RPMI8226 (cell line): ENCODE data around the gene SLC29A1.
A peak's percentile ranks its signal among the peaks of the same experiment; 100 is the strongest.

Experiments
- DNase-seq: peaks from one replicate; pipeline ENCODE4 v3.0.0-alpha.2; 2015

The SLC29A1 gene

GRCh38 chr6:44237813-44238433 lies 14.5 kb downstream of the SLC29A1 start:
- peak; percentile 84 for DNase-seq

- no peak for DNase-seq
Measured at GRCh38 chr6:44238687-44239350, 15.4 kb downstream of the SLC29A1 start.

- DNase-seq = no peak
Measured at GRCh38 chr6:44243345-44243744, 19.9 kb downstream of the SLC29A1 start.

GRCh38 chr6:44245391-44245911 lies 22.1 kb downstream of the SLC29A1 start:
- DNase-seq = no peak

DNA sequence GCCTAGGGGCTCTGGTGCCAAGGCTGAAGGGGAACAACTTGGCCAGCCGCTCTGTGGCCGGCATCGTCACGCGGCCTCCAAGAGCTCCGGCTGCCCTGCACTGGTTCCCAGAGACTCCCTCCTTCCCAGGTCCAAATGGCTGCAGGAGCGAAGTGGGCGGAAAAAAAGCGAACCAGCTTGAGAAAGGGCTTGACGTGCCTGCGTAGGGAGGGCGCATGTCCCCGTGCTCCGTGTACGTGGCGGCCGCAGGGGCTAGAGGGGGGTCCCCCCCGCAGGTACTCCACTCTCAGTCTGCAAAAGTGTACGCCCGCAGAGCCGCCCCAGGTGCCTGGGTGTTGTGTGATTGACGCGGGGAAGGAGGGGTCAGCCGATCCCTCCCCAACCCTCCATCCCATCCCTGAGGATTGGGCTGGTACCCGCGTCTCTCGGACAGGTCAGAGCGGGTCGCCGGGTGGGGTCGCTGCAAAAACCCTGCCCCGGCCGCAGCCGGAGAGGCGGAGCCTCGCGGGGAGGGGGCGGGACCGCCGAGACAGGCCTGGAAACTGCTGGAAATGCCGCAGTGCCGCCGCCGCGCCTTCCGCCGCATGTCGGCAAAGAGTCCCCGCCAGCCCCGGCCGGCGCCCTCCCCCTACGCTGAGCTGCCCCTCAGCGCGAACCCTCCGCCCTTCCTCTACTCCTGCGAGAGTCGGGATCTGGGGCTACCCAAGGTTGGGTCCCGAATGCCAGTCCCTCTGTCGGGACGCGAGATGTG lies 22.7 kb downstream of the SLC29A1 start:
- peak; percentile 89 for DNase-seq

DNA sequence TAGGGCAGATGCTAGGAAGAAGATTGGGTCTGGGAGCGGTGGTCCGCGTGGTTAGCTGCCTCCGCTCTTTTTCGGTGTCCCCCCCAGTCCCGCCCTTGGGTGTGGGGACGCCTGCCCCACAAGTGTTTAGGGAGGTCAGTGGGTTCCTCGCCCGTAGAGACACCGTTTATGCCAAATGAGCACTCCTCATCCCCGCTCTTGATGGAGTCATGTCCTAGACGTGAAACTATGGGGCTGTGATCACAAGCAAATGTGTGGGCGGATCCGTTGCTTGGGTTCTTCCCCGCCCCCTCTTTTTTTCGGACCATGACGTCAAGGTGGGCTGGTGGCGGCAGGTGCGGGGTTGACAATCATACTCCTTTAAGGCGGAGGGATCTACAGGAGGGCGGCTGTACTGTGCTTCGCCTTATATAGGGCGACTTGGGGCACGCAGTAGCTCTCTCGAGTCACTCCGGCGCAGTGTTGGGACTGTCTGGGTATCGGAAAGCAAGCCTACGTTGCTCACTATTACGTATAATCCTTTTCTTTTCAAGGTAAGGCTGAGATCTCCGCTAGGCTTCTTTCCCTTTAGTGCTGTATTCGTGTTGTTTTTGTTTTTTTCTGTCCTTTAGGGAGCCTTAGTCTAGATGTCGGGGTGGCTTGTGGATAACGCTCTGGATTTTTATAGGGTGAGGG lies 23.4 kb downstream of the SLC29A1 start, which contains the start of gene HSP90AB1:
TSS of gene HSP90AB1 (plus strand) at position 439 of the 675 bp plus-strand sequence. CDS start 1,529 bp downstream, outside the sequence.
- peak; percentile 98 for DNase-seq

DNA sequence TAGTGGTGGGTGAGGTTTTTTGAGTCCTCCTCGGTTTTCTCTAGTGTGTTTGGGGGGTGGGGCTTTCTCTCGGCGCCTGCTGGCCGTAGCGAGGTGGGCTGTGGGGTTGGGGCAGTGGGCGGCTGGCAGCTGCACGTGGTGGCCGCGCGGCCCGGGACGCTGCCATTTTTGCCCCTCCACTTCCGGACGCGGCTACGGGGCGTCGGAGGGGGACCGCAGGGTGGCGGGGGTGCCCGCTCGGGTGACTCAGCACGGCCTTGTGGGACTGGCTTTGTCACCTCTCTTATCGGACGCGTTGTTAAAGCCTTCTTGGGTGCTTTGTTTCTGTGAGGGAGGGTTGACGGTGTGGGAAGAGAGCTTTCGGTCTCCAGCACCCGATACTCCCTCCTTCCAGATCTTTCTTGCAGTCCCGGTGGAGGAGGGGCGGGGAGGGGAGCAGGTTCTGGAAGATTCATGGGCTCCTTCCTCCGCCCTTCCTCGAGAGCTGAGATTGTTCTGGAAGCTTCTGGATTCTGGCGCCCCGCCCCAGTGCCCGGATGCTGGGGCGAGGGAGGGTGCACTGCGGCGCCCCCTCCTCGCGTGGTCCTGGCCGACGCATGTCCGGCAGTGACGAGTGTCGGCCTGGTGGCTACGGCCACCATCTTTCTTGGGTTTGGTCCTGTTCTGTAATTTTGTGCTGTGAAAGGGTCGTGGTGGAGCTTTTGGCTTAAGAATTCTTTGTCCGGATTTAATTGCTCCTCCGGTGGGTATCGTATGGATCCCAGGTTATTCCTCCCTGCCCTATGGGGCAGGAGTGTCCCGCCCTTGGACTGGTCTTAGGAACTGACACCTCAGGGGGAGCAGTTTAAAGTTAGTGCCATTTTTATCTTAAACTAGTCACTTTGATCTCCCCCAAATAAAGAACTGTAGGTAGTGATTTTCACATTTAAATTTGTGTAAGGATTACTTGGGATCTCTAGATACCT lies 24.2 kb downstream of the SLC29A1 start:
- DNase-seq = peak; percentile 69

- no peak for DNase-seq
Measured at GRCh38 chr6:44248579-44248978, 25.2 kb downstream of the SLC29A1 start.

DNA sequence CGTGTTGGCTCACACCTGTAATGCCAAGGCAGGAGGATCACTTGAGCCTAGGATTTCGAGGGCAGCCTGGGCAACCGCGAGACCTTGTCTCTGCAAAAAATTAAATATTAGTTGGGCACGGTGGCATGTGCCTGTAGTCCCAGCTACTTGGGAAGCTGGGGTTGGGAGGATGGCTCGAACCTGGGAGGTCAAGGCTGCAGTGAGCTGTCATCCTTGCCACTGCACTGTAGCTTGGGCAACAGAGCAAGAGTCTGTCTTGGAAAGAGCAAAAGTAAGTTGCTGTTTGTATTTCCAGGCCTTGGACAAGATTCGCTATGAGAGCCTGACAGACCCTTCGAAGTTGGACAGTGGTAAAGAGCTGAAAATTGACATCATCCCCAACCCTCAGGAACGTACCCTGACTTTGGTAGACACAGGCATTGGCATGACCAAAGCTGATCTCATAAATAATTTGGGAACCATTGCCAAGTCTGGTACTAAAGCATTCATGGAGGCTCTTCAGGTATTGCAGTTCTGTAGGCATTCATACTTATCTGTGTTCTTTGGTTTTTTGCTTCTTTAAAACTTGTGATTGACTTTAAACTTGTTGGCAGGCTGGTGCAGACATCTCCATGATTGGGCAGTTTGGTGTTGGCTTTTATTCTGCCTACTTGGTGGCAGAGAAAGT lies 25.8 kb downstream of the SLC29A1 start:
- DNase-seq = no peak

DNA sequence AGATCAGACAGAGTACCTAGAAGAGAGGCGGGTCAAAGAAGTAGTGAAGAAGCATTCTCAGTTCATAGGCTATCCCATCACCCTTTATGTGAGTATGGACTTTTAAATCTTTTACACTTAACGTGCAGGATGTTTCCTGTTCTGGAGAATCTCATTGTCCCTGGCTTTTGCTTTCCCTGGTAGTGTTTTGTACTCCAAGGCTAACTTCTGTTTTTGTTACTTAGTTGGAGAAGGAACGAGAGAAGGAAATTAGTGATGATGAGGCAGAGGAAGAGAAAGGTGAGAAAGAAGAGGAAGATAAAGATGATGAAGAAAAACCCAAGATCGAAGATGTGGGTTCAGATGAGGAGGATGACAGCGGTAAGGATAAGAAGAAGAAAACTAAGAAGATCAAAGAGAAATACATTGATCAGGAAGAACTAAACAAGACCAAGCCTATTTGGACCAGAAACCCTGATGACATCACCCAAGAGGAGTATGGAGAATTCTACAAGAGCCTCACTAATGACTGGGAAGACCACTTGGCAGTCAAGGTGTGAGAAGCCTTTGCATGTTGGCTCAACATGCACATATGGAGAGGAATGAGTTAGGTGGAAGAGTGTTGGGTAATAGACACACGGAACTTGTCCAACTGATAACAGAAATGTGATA lies 26.8 kb downstream of the SLC29A1 start:
- no peak for DNase-seq

DNA sequence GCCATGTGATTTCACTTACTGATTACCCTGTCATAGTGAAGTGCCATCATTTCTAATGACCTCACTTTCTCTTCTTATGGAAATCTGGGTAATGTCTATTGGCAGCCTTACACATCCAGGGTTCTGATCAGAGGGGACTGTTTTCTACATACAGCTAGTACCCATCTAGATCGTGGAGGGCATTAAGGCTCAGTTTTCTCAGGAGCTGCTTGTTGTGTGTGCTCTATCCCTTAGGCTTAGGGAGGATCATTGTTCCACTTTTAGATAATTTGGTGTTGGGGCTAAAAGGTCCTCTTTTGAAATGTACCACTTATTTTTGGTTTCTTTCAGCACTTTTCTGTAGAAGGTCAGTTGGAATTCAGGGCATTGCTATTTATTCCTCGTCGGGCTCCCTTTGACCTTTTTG lies 27.3 kb downstream of the SLC29A1 start:
- no peak for DNase-seq

GRCh38 chr6:44251576-44252524 lies 28.5 kb downstream of the SLC29A1 start:
- no peak for DNase-seq

- peak; percentile 70 for DNase-seq
Measured at GRCh38 chr6:44253307-44254101, 30.1 kb downstream of the SLC29A1 start.

GRCh38 chr6:44254191-44255104 lies 31.1 kb downstream of the SLC29A1 start:
- DNase-seq = no peak

- DNase-seq = peak; percentile 23
Measured at GRCh38 chr6:44255105-44255808, 31.9 kb downstream of the SLC29A1 start.

DNA sequence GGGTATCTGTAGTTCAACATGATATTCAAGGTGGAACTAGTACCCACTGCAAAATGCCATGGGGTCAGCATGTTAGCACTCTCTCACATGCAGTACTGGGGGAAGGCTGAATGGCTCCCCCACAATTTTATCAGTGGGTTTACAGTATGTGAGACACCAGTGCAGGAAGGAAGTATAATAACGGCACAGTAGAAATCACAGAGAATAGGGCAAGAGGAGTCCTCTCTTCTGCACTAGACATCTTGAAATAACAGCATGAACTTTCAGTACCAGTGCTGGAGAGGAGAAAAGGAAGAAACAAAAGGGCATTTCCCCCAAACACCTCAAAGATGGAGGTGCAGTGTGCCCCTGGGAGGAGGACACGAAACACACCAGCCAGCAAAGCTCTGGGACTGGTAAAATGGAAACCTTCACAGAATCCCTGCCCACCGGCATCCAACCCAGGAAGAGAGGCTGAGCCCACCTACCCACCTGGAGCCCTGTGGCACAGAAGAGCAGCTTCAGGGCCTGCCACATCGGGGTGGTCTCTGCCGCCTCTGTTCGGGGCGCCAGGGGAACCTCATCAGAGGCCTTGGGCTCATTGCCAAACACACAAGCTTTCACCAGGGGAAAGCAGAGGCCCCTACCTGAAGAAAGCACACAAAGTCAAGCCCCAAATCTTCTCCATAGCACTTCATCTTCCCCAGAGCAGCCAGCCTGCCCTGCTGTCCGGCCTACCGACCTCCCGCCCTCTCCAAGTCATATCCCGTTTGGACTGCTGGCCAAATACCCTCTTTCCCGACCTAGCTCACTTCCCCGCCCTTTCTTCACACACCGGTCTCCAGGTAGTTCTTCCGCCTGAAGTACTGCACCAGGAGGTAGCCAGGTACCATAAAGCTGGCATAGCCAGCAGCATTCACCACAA lies 32.7 kb downstream of the SLC29A1 start:
- DNase-seq = no peak
